DND-41 (cell line): ENCODE data around the gene PSMF1.

Experiments used
- ATAC-seq: fragments of 200-7000 bp; cut with Tn5 transposase; 3 replicates; pipeline ENCODE4 v1.9.1; 2021; ENCODE audit warnings: low read depth; ENCODE audit not compliant: insufficient read depth
- DNase-seq: peaks from one replicate; pipeline ENCODE4 v3.0.0-alpha.2; 2020
- H2AFZ ChIP-seq: 2 replicates; pipeline ENCODE4 v1.6.0; 2012; ENCODE audit warnings: low read depth, low read length
- H3K27ac ChIP-seq: 2 replicates; pipeline ENCODE4 v1.5.1; 2012; ENCODE audit warnings: low read length, inconsistent platforms
- H3K27me3 ChIP-seq: fragments of 200-600 bp; sonication (generic); 2 replicates; pipeline ENCODE4 v1.6.0; 2012; ENCODE audit warnings: low read length, mild to moderate bottlenecking, inconsistent platforms; ENCODE audit not compliant: insufficient read depth, poor library complexity
- H3K36me3 ChIP-seq: 2 replicates; pipeline ENCODE4 v1.5.1; 2012; ENCODE audit warnings: low read length, inconsistent platforms; ENCODE audit not compliant: insufficient read depth
- H3K4me1 ChIP-seq: 2 replicates; pipeline ENCODE4 v1.5.1; 2012; ENCODE audit warnings: mild to moderate bottlenecking, low read length; ENCODE audit not compliant: insufficient read depth
- H3K4me2 ChIP-seq: 2 replicates; pipeline ENCODE4 v1.6.0; 2012; ENCODE audit warnings: mild to moderate bottlenecking, moderate library complexity, low read length, inconsistent platforms; ENCODE audit not compliant: insufficient read depth
- H3K4me3 ChIP-seq, 2 experiments: fragments of 200-600 bp in 1 of 2; shearing (Covaris generic) in 1 of 2; 2 replicates each; pipeline ENCODE4 v1.5.1; 2012 to 2016; ENCODE audit warnings: inconsistent platforms in 2 of 2, low read length in 2 of 2, mild to moderate bottlenecking in 2 of 2, low read depth in 1 of 2, moderate library complexity in 1 of 2
- H3K79me2 ChIP-seq: 2 replicates; pipeline ENCODE4 v1.6.0; 2012; ENCODE audit warnings: low read length, inconsistent platforms; ENCODE audit not compliant: insufficient read depth
- H3K9ac ChIP-seq: 2 replicates; pipeline ENCODE4 v1.6.0; 2012; ENCODE audit warnings: low read depth, mild to moderate bottlenecking, inconsistent platforms, low read length, moderate library complexity
- H3K9me3 ChIP-seq: 2 replicates; pipeline ENCODE4 v1.5.1; 2012; ENCODE audit warnings: low read length, moderate library complexity, mild to moderate bottlenecking, inconsistent platforms; ENCODE audit not compliant: insufficient read depth, severe bottlenecking
- H4K20me1 ChIP-seq: 2 replicates; pipeline ENCODE4 v1.6.0; 2012; ENCODE audit warnings: low read length; ENCODE audit not compliant: insufficient read depth
- EZH2 ChIP-seq: IDR thresholded peaks from 3 replicates; pipeline ENCODE4 v1.6.1; 2012; ENCODE audit warnings: borderline replicate concordance, low read depth, mild to moderate bottlenecking, moderate library complexity, low read length, inconsistent platforms; ENCODE audit not compliant: severe bottlenecking
- TF ChIP-seq, protein P1 (sequence below): IDR thresholded peaks from 2 replicates; pipeline ENCODE4 v1.5.1; 2012; ENCODE audit warnings: borderline replicate concordance, low read length, moderate library complexity, mild to moderate bottlenecking; ENCODE audit not compliant: poor library complexity, severe bottlenecking; ENCODE audit errors: extremely low read depth

The PSMF1 gene

DNA sequence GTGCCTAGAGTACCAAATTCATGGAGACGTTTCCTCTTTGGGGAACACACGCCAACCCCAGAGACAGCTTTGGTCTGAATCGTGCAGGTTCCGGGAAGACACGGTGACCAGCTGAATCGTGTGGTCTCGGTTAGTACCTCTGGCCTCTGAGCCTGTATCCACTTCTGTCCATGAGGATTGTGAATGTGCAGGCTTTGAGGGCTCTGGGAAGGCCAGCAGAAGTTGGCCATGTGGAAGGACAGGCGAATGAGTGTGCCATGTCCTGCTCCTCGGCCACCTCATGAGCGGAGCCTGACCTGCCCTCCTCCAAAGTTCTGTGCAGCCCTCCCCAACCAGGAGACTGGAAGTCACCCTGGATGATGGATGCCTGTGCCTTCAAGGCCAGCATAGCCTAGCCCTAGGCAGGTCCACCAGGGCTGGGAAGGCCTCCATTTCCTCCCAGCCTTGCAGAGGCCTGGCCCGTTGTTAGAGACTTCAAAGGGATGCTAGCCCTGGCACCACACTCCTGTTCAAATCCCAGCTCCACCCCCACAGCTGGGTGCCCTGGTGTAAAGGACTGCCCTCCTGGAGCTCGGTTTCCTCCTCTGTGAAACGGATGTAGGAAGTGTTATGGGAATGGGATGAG, 68.1 kb downstream of the PSMF1 start:
- no peak for DNase-seq
- Histone ChIP-seq H3K9ac (no peak overlapping the region), H4K20me1 (no peaks in the 10 kb centered on the region; the same call in 1 of the 2 replicates), H3K27ac (no peak overlapping the region), H3K36me3 (no peaks in the 10 kb centered on the region), H2AFZ (no peak overlapping the region), H3K9me3 (no peaks in the 10 kb centered on the region), H3K4me3 (no peak overlapping the region), H3K4me1 (no peaks in the 10 kb centered on the region), H3K4me2 (no peak overlapping the region), H3K79me2 (no peaks in the 10 kb centered on the region), H3K27me3 (no peaks in the 10 kb centered on the region)
- TF ChIP-seq, protein P1, sequence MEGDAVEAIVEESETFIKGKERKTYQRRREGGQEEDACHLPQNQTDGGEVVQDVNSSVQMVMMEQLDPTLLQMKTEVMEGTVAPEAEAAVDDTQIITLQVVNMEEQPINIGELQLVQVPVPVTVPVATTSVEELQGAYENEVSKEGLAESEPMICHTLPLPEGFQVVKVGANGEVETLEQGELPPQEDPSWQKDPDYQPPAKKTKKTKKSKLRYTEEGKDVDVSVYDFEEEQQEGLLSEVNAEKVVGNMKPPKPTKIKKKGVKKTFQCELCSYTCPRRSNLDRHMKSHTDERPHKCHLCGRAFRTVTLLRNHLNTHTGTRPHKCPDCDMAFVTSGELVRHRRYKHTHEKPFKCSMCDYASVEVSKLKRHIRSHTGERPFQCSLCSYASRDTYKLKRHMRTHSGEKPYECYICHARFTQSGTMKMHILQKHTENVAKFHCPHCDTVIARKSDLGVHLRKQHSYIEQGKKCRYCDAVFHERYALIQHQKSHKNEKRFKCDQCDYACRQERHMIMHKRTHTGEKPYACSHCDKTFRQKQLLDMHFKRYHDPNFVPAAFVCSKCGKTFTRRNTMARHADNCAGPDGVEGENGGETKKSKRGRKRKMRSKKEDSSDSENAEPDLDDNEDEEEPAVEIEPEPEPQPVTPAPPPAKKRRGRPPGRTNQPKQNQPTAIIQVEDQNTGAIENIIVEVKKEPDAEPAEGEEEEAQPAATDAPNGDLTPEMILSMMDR: no peak
- TF ChIP-seq EZH2: no peak
- ATAC-seq: no peak

DNA sequence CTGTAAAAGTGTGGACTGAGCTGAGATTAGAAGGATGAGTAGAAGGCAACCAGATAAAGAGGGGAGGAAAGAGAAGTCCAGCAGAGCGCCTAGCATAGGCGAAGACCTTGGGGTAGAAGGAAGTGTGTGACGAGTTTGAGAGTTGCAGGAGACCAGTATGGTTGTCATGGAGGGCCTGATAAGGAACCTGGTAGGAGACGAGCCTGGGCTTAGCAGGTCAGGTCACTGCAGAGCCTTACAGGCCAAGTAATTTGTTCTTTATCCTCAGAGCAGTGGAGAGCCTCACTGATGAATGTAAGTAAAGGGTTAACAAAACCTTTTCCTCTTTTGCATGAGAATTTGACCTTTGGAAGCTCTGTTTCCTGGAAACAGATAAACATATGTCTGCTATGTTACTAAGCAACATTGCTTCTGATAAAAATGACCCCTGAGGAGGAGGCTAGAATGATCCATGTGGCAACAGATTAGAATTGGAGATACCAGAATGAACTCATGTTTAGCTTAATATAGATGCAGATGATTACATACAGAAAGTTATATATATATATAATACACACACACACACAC, 69.3 kb downstream of the PSMF1 start:
- no peaks in the 10 kb centered on the region for H3K4me1 ChIP-seq
- H3K36me3 ChIP-seq: no peaks in the 10 kb centered on the region
- no peaks in the 10 kb centered on the region for H3K27me3 ChIP-seq
- ATAC-seq (no peak), DNase-seq (no peak)
- H3K9me3 ChIP-seq: no peaks in the 10 kb centered on the region
- H3K9ac ChIP-seq: no peak overlapping the region
- no peaks in the 10 kb centered on the region for H3K79me2 ChIP-seq
- TF ChIP-seq, protein P1: no peak
- no peak for TF ChIP-seq EZH2
- no peak overlapping the region for H3K4me3 ChIP-seq
- H3K27ac ChIP-seq: no peak overlapping the region
- H2AFZ ChIP-seq: no peak overlapping the region
- no peaks in the 10 kb centered on the region; the same call in 1 of the 2 replicates for H4K20me1 ChIP-seq
- no peak overlapping the region for H3K4me2 ChIP-seq

DNA sequence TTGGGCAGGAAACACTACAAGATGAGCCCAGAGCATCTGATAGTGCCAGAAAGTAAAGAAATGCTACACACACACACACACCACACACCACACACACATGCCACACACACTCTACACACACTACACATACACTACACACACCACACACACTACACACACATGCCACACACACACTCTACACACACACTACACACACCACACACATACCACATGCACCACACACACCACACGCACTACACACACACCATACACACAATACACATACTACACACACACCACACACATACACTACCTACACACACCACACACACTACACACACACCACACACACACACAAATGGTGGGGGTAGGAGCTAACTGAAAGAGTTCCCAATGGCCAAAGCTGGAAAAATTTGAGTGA, 69.9 kb downstream of the PSMF1 start:
- DNase-seq: no peak
- no peak for ATAC-seq
- no peaks in the 10 kb centered on the region; the same call in 1 of the 2 replicates for H4K20me1 ChIP-seq
- H3K27ac ChIP-seq: no peak overlapping the region
- no peak overlapping the region for H3K4me3 ChIP-seq
- no peak overlapping the region for H3K4me2 ChIP-seq
- no peaks in the 10 kb centered on the region for H3K9me3 ChIP-seq
- no peaks in the 10 kb centered on the region for H3K36me3 ChIP-seq
- no peaks in the 10 kb centered on the region for H3K4me1 ChIP-seq
- H2AFZ ChIP-seq: no peak overlapping the region
- H3K79me2 ChIP-seq: no peaks in the 10 kb centered on the region
- H3K27me3 ChIP-seq: no peaks in the 10 kb centered on the region
- no peak overlapping the region for H3K9ac ChIP-seq
- TF ChIP-seq EZH2: no peak
- TF ChIP-seq, protein P1: no peak
